H1 (cell line): ENCODE results near the gene MEGF11. TPM values are rescaled to one million over a fixed set of nuclear protein-coding genes. Genes with fewer than 3 reads are reported as not detected.
"Not testable (repeated sequence)": the region's sequence is repeated elsewhere in the genome, so short reads cannot be mapped to it uniquely, and the experiment has no call there.

Source experiments
- CTCF ChIA-PET: fragments of 300-600 bp; sonication (Branson Sonifier 250); formaldehyde crosslinking; loops from one replicate; lab custom pipeline; 2021; ENCODE audit not compliant: partially characterized antibody; lab: Charles Lee
- POLR2A ChIA-PET: fragments of 300-600 bp; sonication (Branson Sonifier 250); formaldehyde crosslinking; loops from one replicate; lab custom pipeline; 2021; ENCODE audit warnings: inconsistent platforms; ENCODE audit not compliant: partially characterized antibody; lab: Charles Lee
- DNase-seq, 2 experiments: peaks; one replicate each; pipeline versions ENCODE4 v3.0.0 to v3.0.0-alpha.2; 2010 to 2022; ENCODE audit warnings: low spot score in 2 of 2, low read depth in 1 of 2, mixed read lengths in 1 of 2
- FAIRE-seq: peaks from 2 replicates; lab custom pipeline; 2011; peaks lifted over from hg19 to GRCh38; lab: Jason Lieb, UNC
- H2AFZ ChIP-seq: 2 replicates; pipeline ENCODE4 v1.8.1; 2012; ENCODE audit warnings: low read length, inconsistent platforms
- H2AK5ac ChIP-seq: 2 replicates; pipeline ENCODE4 v1.6.1; 2013; ENCODE audit warnings: low read depth, low read length
- H2BK120ac ChIP-seq: replicated peaks from 2 replicates; pipeline ENCODE3; 2013; ENCODE audit warnings: low read depth, low read length, inconsistent platforms
- H2BK12ac ChIP-seq: 2 replicates; pipeline ENCODE4 v1.6.1; 2013; ENCODE audit warnings: low read depth, low read length
- H2BK15ac ChIP-seq: 2 replicates; pipeline ENCODE4 v1.6.1; 2013; ENCODE audit warnings: low read length
- H2BK20ac ChIP-seq: 2 replicates; pipeline ENCODE4 v1.6.1; 2013; ENCODE audit warnings: low read length
- H2BK5ac ChIP-seq: 2 replicates; pipeline ENCODE4 v1.6.1; 2013; ENCODE audit warnings: low read depth, low read length
- H3K14ac ChIP-seq: 2 replicates; pipeline ENCODE4 v1.6.1; 2013; ENCODE audit warnings: inconsistent platforms; ENCODE audit not compliant: insufficient read length
- H3K18ac ChIP-seq: 2 replicates; pipeline ENCODE4 v1.6.1; 2013; ENCODE audit warnings: low read length; ENCODE audit errors: extremely low read depth
- H3K23ac ChIP-seq: 2 replicates; pipeline ENCODE4 v1.6.1; 2013; ENCODE audit warnings: inconsistent platforms; ENCODE audit not compliant: insufficient read length
- H3K23me2 ChIP-seq: 2 replicates; pipeline ENCODE4 v1.6.1; 2013; ENCODE audit warnings: low read depth, low read length
- H3K27ac ChIP-seq: 2 replicates; pipeline ENCODE4 v1.6.1; 2011; ENCODE audit warnings: low read depth, low read length, inconsistent platforms
- H3K27me3 ChIP-seq, 4 experiments: replicated peaks in 1 of 4; 1 replicate in 1 of 4; 2 replicates in 3 of 4; pipeline versions ENCODE4 v1.6.1 to v1.8.1; 2011 to 2013; ENCODE audit warnings: low read length in 3 of 4, mild to moderate bottlenecking in 3 of 4, inconsistent platforms in 2 of 4, mixed read lengths in 2 of 4, moderate library complexity in 1 of 4; ENCODE audit not compliant: control insufficient read depth in 3 of 4, insufficient read depth in 3 of 4; ENCODE audit errors: extremely low read depth in 1 of 4
- H3K36me3 ChIP-seq, 4 experiments: 2 replicates each; pipeline versions ENCODE4 v1.6.1 to v1.8.1; 2011 to 2013; ENCODE audit warnings: mild to moderate bottlenecking in 4 of 4, low read length in 3 of 4, moderate library complexity in 2 of 4, control low read depth in 1 of 4, inconsistent platforms in 1 of 4; ENCODE audit not compliant: insufficient read depth in 4 of 4, control insufficient read depth in 2 of 4
- H3K4ac ChIP-seq: replicated peaks from 2 replicates; pipeline ENCODE3; 2013; ENCODE audit warnings: low read length, low read depth, mixed read lengths, inconsistent platforms; ENCODE audit not compliant: insufficient read length
- H3K4me1 ChIP-seq, 4 experiments: replicated peaks in 1 of 4; 1 replicate in 1 of 4; 2 replicates in 3 of 4; pipeline versions ENCODE4 v1.6.1 to v1.8.1; 2011 to 2013; ENCODE audit warnings: low read length in 3 of 4, inconsistent platforms in 2 of 4, mixed read lengths in 1 of 4; ENCODE audit not compliant: insufficient read depth in 4 of 4, control insufficient read depth in 3 of 4
- H3K4me2 ChIP-seq, 2 experiments: 2 replicates each; pipeline versions ENCODE4 v1.6.1 to v1.8.1; 2011 to 2013; ENCODE audit warnings: low read depth in 2 of 2, low read length in 2 of 2, control low read depth in 1 of 2, inconsistent platforms in 1 of 2, mild to moderate bottlenecking in 1 of 2; ENCODE audit not compliant: insufficient read depth in 1 of 2
- H3K4me3 ChIP-seq, 4 experiments: fragments of 200-600, 300-600 bp in 1 of 4; sonication (generic), shearing (Covaris generic), sonication (Bioruptor Twin) in 1 of 4; 2 replicates each; pipeline versions ENCODE4 v1.5.1 to v1.8.1; 2011 to 2016; ENCODE audit warnings: low read length in 4 of 4, low read depth in 3 of 4, control low read depth in 2 of 4, inconsistent platforms in 2 of 4, mild to moderate bottlenecking in 2 of 4, mixed read lengths in 1 of 4, moderate library complexity in 1 of 4; ENCODE audit not compliant: insufficient read depth in 2 of 4; ENCODE audit errors: extremely low read depth in 1 of 4
- H3K56ac ChIP-seq: replicated peaks from 2 replicates; pipeline ENCODE3; 2013; ENCODE audit warnings: low read depth, mild to moderate bottlenecking, mixed read lengths, low read length, inconsistent platforms; ENCODE audit not compliant: insufficient read length
- H3K79me1 ChIP-seq: 2 replicates; pipeline ENCODE4 v1.6.1; 2013; ENCODE audit warnings: low read depth, low read length, control low read depth
- H3K79me2 ChIP-seq, 2 experiments: 2 replicates each; pipeline versions ENCODE4 v1.6.1 to v1.8.1; 2012 to 2013; ENCODE audit warnings: low read length in 2 of 2, mild to moderate bottlenecking in 2 of 2, inconsistent platforms in 1 of 2; ENCODE audit not compliant: insufficient read depth in 2 of 2, control insufficient read depth in 1 of 2
- H3K9ac ChIP-seq, 4 experiments: replicated peaks in 1 of 4; 1 replicate in 1 of 4; 2 replicates in 3 of 4; pipeline versions ENCODE4 v1.6.1 to v1.8.1; 2011 to 2013; ENCODE audit warnings: low read depth in 3 of 4, low read length in 3 of 4, control low read depth in 2 of 4, mild to moderate bottlenecking in 2 of 4, moderate library complexity in 2 of 4, inconsistent platforms in 1 of 4; ENCODE audit errors: extremely low read depth in 1 of 4
- H3K9me3 ChIP-seq, 2 experiments: 2 replicates each; pipeline versions ENCODE4 v1.6.1 to v1.8.1; 2012 to 2013; ENCODE audit warnings: mild to moderate bottlenecking in 2 of 2, moderate library complexity in 2 of 2, control low read depth in 1 of 2, inconsistent platforms in 1 of 2, low read depth in 1 of 2, low read length in 1 of 2, mixed read lengths in 1 of 2; ENCODE audit not compliant: insufficient read depth in 2 of 2
- H4K20me1 ChIP-seq, 2 experiments: replicated peaks in 1 of 2; 2 replicates each; pipeline versions ENCODE3 to v1.8.1; 2011 to 2013; ENCODE audit warnings: inconsistent platforms in 2 of 2, low read length in 2 of 2, mild to moderate bottlenecking in 1 of 2; ENCODE audit not compliant: insufficient read depth in 2 of 2, control insufficient read depth in 1 of 2
- H4K5ac ChIP-seq: 2 replicates; pipeline ENCODE4 v1.6.1; 2013; ENCODE audit warnings: low read length, low read depth, mixed read lengths, inconsistent platforms; ENCODE audit not compliant: insufficient read length
- H4K8ac ChIP-seq: 2 replicates; pipeline ENCODE4 v1.8.0; 2013; ENCODE audit warnings: mild to moderate bottlenecking, moderate library complexity, low read length, inconsistent platforms; ENCODE audit not compliant: insufficient read depth; ENCODE audit errors: extremely low read depth
- H4K91ac ChIP-seq: replicated peaks from 2 replicates; pipeline ENCODE3; 2013; ENCODE audit warnings: low read length, mixed read lengths, inconsistent platforms; ENCODE audit not compliant: insufficient read length
- TBP ChIP-seq: IDR thresholded peaks from 2 replicates; pipeline ENCODE4 v1.6.1; 2011; ENCODE audit warnings: low read depth, low read length, improper control_type of control experiment
- WGBS, 2 experiments: shearing (Covaris generic) in 1 of 2; methylation state at CpG; one replicate each; pipeline versions ENCODE4 v1.1.6 to v1.1.7; 2013 to 2015; ENCODE audit warnings: low lambda C conversion rate in 2 of 2, mixed read lengths in 2 of 2, inconsistent platforms in 1 of 2, low coverage in 1 of 2, missing lambda C conversion rate in 1 of 2; ENCODE audit not compliant: insufficient replicate concordance in 2 of 2, insufficient coverage in 1 of 2, insufficient read length in 1 of 2; ENCODE audit errors: extremely low coverage in 1 of 2, missing lambda C conversion rate in 1 of 2; 5-methylcytosine and 5-hydroxymethylcytosine counted together
- polyA plus RNA-seq, 7 experiments: library from polyadenylated mRNA; depleted of rRNA in 3 of 7; stranded (reverse) in 5 of 7; unstranded in 2 of 7; fragments of >200 nt in 5 of 7; fragments of 200-250 nt in 2 of 7; gene quantifications; 1 replicate in 5 of 7; 2 replicates in 1 of 7; 4 replicates in 1 of 7; pipeline versions ENCODE4 v1.2.1 to v1.2.3, GENCODE V29; 2011 to 2013; ENCODE audit warnings: missing spikeins in 2 of 7, mixed read lengths in 2 of 7
- total RNA-seq: library from RNA; stranded (reverse); fragmentation: NEBNext Ultra II Directional; extraction: Animal tissue kit (Norgen Biotek cat#: 25700); gene quantifications from 2 replicates; pipeline ENCODE4 v1.2.1, GENCODE V29; 2021

MEGF11 gene
- total and polyA plus RNA-seq, 2 of the 8 experiments (the other 6 are each of a cell fraction or from before 2014, with no cell fraction given), result 4.4 to 4.8 TPM

GRCh38 chr15:65867933-65868332 lies 385.6 kb downstream of the MEGF11 start:
- not testable (repeated sequence) for H4K20me1 ChIP-seq, H4K91ac ChIP-seq, DNase-seq, H2BK120ac ChIP-seq, H2BK5ac ChIP-seq, H3K18ac ChIP-seq, H4K8ac ChIP-seq, H3K9ac ChIP-seq, H3K23me2 ChIP-seq, H2BK20ac ChIP-seq, H3K79me1 ChIP-seq, H4K5ac ChIP-seq, H3K4me1 ChIP-seq, H3K9me3 ChIP-seq, H3K4me3 ChIP-seq, H3K23ac ChIP-seq, H3K27ac ChIP-seq, H3K27me3 ChIP-seq, H2BK15ac ChIP-seq, H3K4me2 ChIP-seq, H3K56ac ChIP-seq, H2AK5ac ChIP-seq, H2BK12ac ChIP-seq, H2AFZ ChIP-seq, H3K36me3 ChIP-seq, H3K4ac ChIP-seq, H3K14ac ChIP-seq, FAIRE-seq
- peak; percentile 46; the same call in 1 of the 2 replicates for TF ChIP-seq TBP
- 84% methylated on average over 5 of the region's 6 CpGs; no CpG with 5 or more reads in 1 of the 2 experiments for WGBS, 2 experiments
- POLR2A ChIA-PET, result interaction anchor here (0.6 to 1.6 kb wide), 2 partner anchors 27 to 586 kb away, joined by 4 read pairs; no protein-coding TSS in a partner anchor
- CTCF ChIA-PET, result interaction anchor here (0.6 to 5.5 kb wide), 4 partner anchors 11 to 231 kb away, joined by 3 to 40 read pairs (median 8); no protein-coding TSS in a partner anchor
- H3K79me2 ChIP-seq, result peaks cover 0 to 31% of the 10 kb centered on the region in 2 experiments
